SK-N-SH (cell line): ENCODE results near the gene CELF4. TPM values are rescaled to one million over a fixed set of nuclear protein-coding genes. Genes with fewer than 3 reads are reported as not detected.

Experiments used
- CTCF ChIA-PET: fragments of 300-600, 350-600 bp; formaldehyde crosslinking; extraction: SDS; loops from one replicate; lab custom pipeline; 2021; lab: Yijun Ruan, JAX
- POLR2A ChIA-PET: fragments of 350-600 bp; sonication (Branson Sonifier 250); formaldehyde crosslinking; extraction: SDS; loops from one replicate; lab custom pipeline; 2020; ENCODE audit warnings: antibody characterized with exemption, inconsistent platforms; lab: Yijun Ruan, JAX
- DNase-seq: peaks from one replicate; pipeline ENCODE4 v3.0.0; 2012
- H2AFZ ChIP-seq: fragments of 200-600 bp; sonication (generic); 2 replicates; pipeline ENCODE4 v1.8.1; 2016; ENCODE audit warnings: antibody characterized with exemption, mild to moderate bottlenecking, low read depth
- H3F3A ChIP-seq: fragments of 200-600 bp; sonication (generic); replicated peaks from 2 replicates; pipeline ENCODE3; 2016; ENCODE audit warnings: antibody characterized with exemption, mild to moderate bottlenecking; ENCODE audit not compliant: insufficient read depth
- H3K27ac ChIP-seq, 2 experiments: fragments of 200-500 bp in 1 of 2; fragments of 200-600 bp in 1 of 2; sonication (Bioruptor generic) in 1 of 2; sonication (generic), shearing (Covaris generic) in 1 of 2; 2 replicates each; pipeline versions ENCODE4 v1.5.1 to v1.6.1; 2014 to 2016; ENCODE audit warnings: low read depth in 2 of 2, inconsistent platforms in 1 of 2, low read length in 1 of 2, mild to moderate bottlenecking in 1 of 2, mixed read lengths in 1 of 2
- H3K27me3 ChIP-seq: fragments of 200-600 bp; sonication (generic), shearing (Covaris generic); 2 replicates; pipeline ENCODE4 v1.6.1; 2016; ENCODE audit warnings: mixed run types; ENCODE audit not compliant: insufficient read depth
- H3K36me3 ChIP-seq, 2 experiments: fragments of 200-500 bp in 1 of 2; fragments of 200-600 bp in 1 of 2; sonication (Bioruptor generic) in 1 of 2; sonication (generic) in 1 of 2; replicated peaks in 1 of 2; 2 replicates each; pipeline versions ENCODE3 to v1.5.1; 2014 to 2016; ENCODE audit warnings: low read length in 1 of 2, mild to moderate bottlenecking in 1 of 2; ENCODE audit not compliant: insufficient read depth in 2 of 2, control insufficient read depth in 1 of 2
- H3K4me1 ChIP-seq, 2 experiments: fragments of 200-500 bp in 1 of 2; fragments of 200-600 bp in 1 of 2; sonication (Bioruptor generic) in 1 of 2; sonication (generic), shearing (Covaris generic) in 1 of 2; 2 replicates each; pipeline versions ENCODE4 v1.5.1 to v1.6.1; 2014 to 2016; ENCODE audit warnings: low read depth in 1 of 2, low read length in 1 of 2, mixed run types in 1 of 2; ENCODE audit not compliant: insufficient read depth in 2 of 2, control insufficient read depth in 1 of 2
- H3K4me2 ChIP-seq: fragments of 200-600 bp; sonication (generic), shearing (Covaris generic); 2 replicates; pipeline ENCODE4 v1.6.1; 2017; ENCODE audit warnings: mixed run types
- H3K4me3 ChIP-seq, 2 experiments: fragments of 200-500 bp in 1 of 2; fragments of 200-600 bp in 1 of 2; sonication (Bioruptor generic) in 1 of 2; sonication (generic), shearing (Covaris generic) in 1 of 2; 2 replicates each; pipeline versions ENCODE4 v1.5.1 to v1.8.1; 2014 to 2016; ENCODE audit warnings: low read depth in 2 of 2, inconsistent platforms in 1 of 2, low read length in 1 of 2, mild to moderate bottlenecking in 1 of 2, mixed read lengths in 1 of 2, moderate library complexity in 1 of 2
- H3K79me2 ChIP-seq: fragments of 200-600 bp; sonication (generic); 2 replicates; pipeline ENCODE4 v1.8.1; 2017; ENCODE audit warnings: mild to moderate bottlenecking; ENCODE audit not compliant: insufficient read depth
- H3K9ac ChIP-seq: fragments of 200-600 bp; sonication (generic); 2 replicates; pipeline ENCODE4 v1.6.1; 2017; ENCODE audit warnings: mixed run types
- H3K9me2 ChIP-seq: fragments of 200-600 bp; sonication (generic); 2 replicates; pipeline ENCODE4 v1.6.1; 2017; ENCODE audit warnings: mixed run types
- H3K9me3 ChIP-seq: fragments of 200-600 bp; sonication (generic); 2 replicates; pipeline ENCODE4 v1.6.1; 2017; ENCODE audit warnings: mixed run types, mild to moderate bottlenecking, moderate library complexity
- H4K20me1 ChIP-seq: fragments of 200-600 bp; sonication (generic); 2 replicates; pipeline ENCODE4 v1.6.1; 2017; ENCODE audit warnings: mild to moderate bottlenecking, mixed run types; ENCODE audit not compliant: insufficient read depth
- CHD2 ChIP-seq: fragments of 150-350 bp; IDR thresholded peaks from 2 replicates; pipeline ENCODE4 v1.6.1; 2018; ENCODE audit warnings: low read length; ENCODE audit not compliant: partially characterized antibody
- ELF1 ChIP-seq: IDR thresholded peaks from 2 replicates; pipeline ENCODE4 v1.4.0; 2012
- EP300 ChIP-seq, 2 experiments: IDR thresholded peaks; 2 replicates each; pipeline versions ENCODE4 v1.4.0 to v1.6.1; 2012; ENCODE audit warnings: borderline replicate concordance in 1 of 2, low read depth in 1 of 2, low read length in 1 of 2
- FOSL2 ChIP-seq: IDR thresholded peaks from 2 replicates; pipeline ENCODE4 v1.4.0; 2012; ENCODE audit warnings: low read depth, mild to moderate bottlenecking, moderate library complexity, borderline replicate concordance
- FOXJ3 ChIP-seq: sonication (generic); formaldehyde crosslinking; IDR thresholded peaks from 2 replicates; pipeline ENCODE4 v1.5.1; 2020; ENCODE audit warnings: mild to moderate bottlenecking, missing genetic modification reagents
- GATA2 ChIP-seq: sonication (generic); formaldehyde crosslinking; IDR thresholded peaks from 2 replicates; pipeline ENCODE4 v1.5.0; 2020; ENCODE audit warnings: mild to moderate bottlenecking, missing genetic modification reagents
- JUND ChIP-seq: IDR thresholded peaks from 2 replicates; pipeline ENCODE4 v1.4.0; 2012
- MXI1 ChIP-seq: IDR thresholded peaks from 2 replicates; pipeline ENCODE4 v1.6.1; 2012; ENCODE audit warnings: mild to moderate bottlenecking, low read depth, low read length, improper control_type of control experiment
- NFIC ChIP-seq: IDR thresholded peaks from 2 replicates; pipeline ENCODE4 v1.4.0; 2012; ENCODE audit warnings: borderline replicate concordance
- NRF1 ChIP-seq: IDR thresholded peaks from 2 replicates; pipeline ENCODE4 v1.6.1; 2012; ENCODE audit warnings: low read depth, mild to moderate bottlenecking, low read length
- PBX3 ChIP-seq: IDR thresholded peaks from 2 replicates; pipeline ENCODE4; 2012
- POLR2AphosphoS5 ChIP-seq: IDR thresholded peaks from 2 replicates; pipeline ENCODE4 v1.6.1; 2012; ENCODE audit warnings: low read depth, low read length
- RAD21 ChIP-seq: IDR thresholded peaks from 2 replicates; pipeline ENCODE4 v1.6.1; 2012; ENCODE audit warnings: mild to moderate bottlenecking, low read length
- RCOR1 ChIP-seq: fragments of 150-350 bp; IDR thresholded peaks from 2 replicates; pipeline ENCODE4 v1.6.1; 2017; ENCODE audit warnings: antibody characterized with exemption, low read length
- REST ChIP-seq: IDR thresholded peaks from 2 replicates; pipeline ENCODE4 v1.6.1; 2012; ENCODE audit warnings: mild to moderate bottlenecking, low read depth, low read length, moderate library complexity
- RFX5 ChIP-seq: IDR thresholded peaks from 2 replicates; pipeline ENCODE4 v1.6.1; 2012; ENCODE audit warnings: mild to moderate bottlenecking, improper control_type of control experiment, low read length
- RXRA ChIP-seq: IDR thresholded peaks from 2 replicates; pipeline ENCODE4 v1.4.0; 2012; ENCODE audit warnings: low read depth, mild to moderate bottlenecking, borderline replicate concordance
- SMC3 ChIP-seq: IDR thresholded peaks from 2 replicates; pipeline ENCODE4 v1.6.1; 2012; ENCODE audit warnings: low read depth, low read length, improper control_type of control experiment
- TCF12 ChIP-seq: IDR thresholded peaks from 2 replicates; pipeline ENCODE4 v1.4.0; 2012
- YY1 ChIP-seq: IDR thresholded peaks from 2 replicates; pipeline ENCODE4 v1.4.0; 2012; ENCODE audit warnings: low read depth, mild to moderate bottlenecking
- WGBS: methylation state at CpG from one replicate; pipeline ENCODE4 v1.1.6; 2017; ENCODE audit warnings: low lambda C conversion rate; 5-methylcytosine and 5-hydroxymethylcytosine counted together
- polyA plus RNA-seq, 3 experiments: library from polyadenylated mRNA; depleted of rRNA; stranded (reverse); fragments of >200 nt; gene quantifications; 2 replicates each; pipeline ENCODE4 v1.2.3, GENCODE V29; 2012

CELF4 gene
- polyA plus RNA-seq, 1 of the 3 experiments (the other 2 are of a cell fraction), result 0.26 TPM

GRCh38 chr18:37550118-37550875 lies 15.3 kb downstream of the CELF4 start:
- Histone ChIP-seq H4K20me1 (no peaks in the 10 kb centered on the region), H3K79me2 (no peaks in the 10 kb centered on the region), H3F3A (no peaks in the 10 kb centered on the region), H2AFZ (no peak overlapping the region), H3K27me3 (no peaks in the 10 kb centered on the region), H3K27ac (peak overlapping the region in 1 of 2 experiments; percentile 91; a peak in 2 of 4 replicates), H3K36me3 (no peaks in the 10 kb centered on the region), H3K9me2 (no peaks in the 10 kb centered on the region), H3K4me2 (no peak overlapping the region), H3K9me3 (no peaks in the 10 kb centered on the region), H3K4me1 (peaks cover 0 to 58% of the 10 kb centered on the region in 2 experiments; a peak in 2 of 4 replicates), H3K9ac (no peak overlapping the region), H3K4me3 (no peak overlapping the region)
- ChIA-PET POLR2A (interaction anchor here (0.6 to 2.1 kb wide), 2 partner anchors 14 to 207 kb away, joined by 3 to 12 read pairs; partner anchors contain the start of gene CELF4), CTCF (interaction anchor here (0.7 to 1.5 kb wide), 6 partner anchors 11 to 33 kb away, joined by 3 to 5 read pairs (median 4); no protein-coding TSS in a partner anchor)
- peak; percentile 54 for DNase-seq
- WGBS, result 14% methylated on average over 9 of the region's 10 CpGs
- TF ChIP-seq GATA2 (CRISPR knock-in tag), result peak; percentile 59
- no peak for TF ChIP-seq RFX5
- TF ChIP-seq RCOR1, result peak; percentile 41; the same call in 1 of the 2 replicates
- TF ChIP-seq EP300 (IDR thresholded peaks at IDR 0.05; ENCODE audit: borderline replicate concordance in 1 of 2, low read depth in 1 of 2, low read length in 1 of 2), result peak in 1 of 2 experiments; percentile 90; a peak in 2 of 4 replicates

- Histone ChIP-seq H3K9me3 (no peaks in the 10 kb centered on the region), H4K20me1 (no peaks in the 10 kb centered on the region), H3K27me3 (no peaks in the 10 kb centered on the region), H2AFZ (no peak overlapping the region), H3K79me2 (no peaks in the 10 kb centered on the region), H3K27ac (peak overlapping the region in 1 of 2 experiments; percentile 91; a peak in 2 of 4 replicates), H3K4me2 (no peak overlapping the region), H3K36me3 (no peaks in the 10 kb centered on the region), H3K9me2 (no peaks in the 10 kb centered on the region), H3K9ac (no peak overlapping the region), H3F3A (no peaks in the 10 kb centered on the region), H3K4me3 (no peak overlapping the region), H3K4me1 (peaks cover 0 to 62% of the 10 kb centered on the region in 2 experiments; a peak in 2 of 4 replicates)
- 6% methylated on average over 3 of the region's 12 CpGs for WGBS
- DNase-seq, result peak; percentile 83
- POLR2A ChIA-PET, result no interaction called here
- CTCF ChIA-PET, result interaction anchor here (0.8 to 3.5 kb wide), 5 partner anchors 9 to 227 kb away, joined by 3 to 18 read pairs (median 3); no protein-coding TSS in a partner anchor
- TF ChIP-seq REST, result no peak
- TF ChIP-seq RFX5, result no peak
- no peak for TF ChIP-seq NFIC
- no peak for TF ChIP-seq YY1
- no peak for TF ChIP-seq POLR2AphosphoS5
- no peak for TF ChIP-seq SMC3
- TF ChIP-seq FOSL2, result no peak
- no peak for TF ChIP-seq JUND
- peak; percentile 55 for TF ChIP-seq GATA2 (CRISPR knock-in tag)
- no peak for TF ChIP-seq RXRA
- no peak for TF ChIP-seq ELF1
- TF ChIP-seq MXI1, result peak; percentile 48; the same call in 1 of the 2 replicates
- peak; percentile 84 for TF ChIP-seq RCOR1
- TF ChIP-seq NRF1, result no peak
- TF ChIP-seq RAD21, result no peak
- 0 out of 2 replicates have a peak, but pooled peaks have one; percentile 52 for TF ChIP-seq FOXJ3 (CRISPR knock-in tag)
- 0 out of 2 replicates have a peak, but pooled peaks have one; percentile 11 for TF ChIP-seq TCF12
- peak; percentile 36 for TF ChIP-seq CHD2
- no peak for TF ChIP-seq PBX3
Observed at GRCh38 chr18:37548679-37549289, 16.8 kb downstream of the CELF4 start.
